ENCODE data around the gene CAPN13.

CAPN13 gene

DNA sequence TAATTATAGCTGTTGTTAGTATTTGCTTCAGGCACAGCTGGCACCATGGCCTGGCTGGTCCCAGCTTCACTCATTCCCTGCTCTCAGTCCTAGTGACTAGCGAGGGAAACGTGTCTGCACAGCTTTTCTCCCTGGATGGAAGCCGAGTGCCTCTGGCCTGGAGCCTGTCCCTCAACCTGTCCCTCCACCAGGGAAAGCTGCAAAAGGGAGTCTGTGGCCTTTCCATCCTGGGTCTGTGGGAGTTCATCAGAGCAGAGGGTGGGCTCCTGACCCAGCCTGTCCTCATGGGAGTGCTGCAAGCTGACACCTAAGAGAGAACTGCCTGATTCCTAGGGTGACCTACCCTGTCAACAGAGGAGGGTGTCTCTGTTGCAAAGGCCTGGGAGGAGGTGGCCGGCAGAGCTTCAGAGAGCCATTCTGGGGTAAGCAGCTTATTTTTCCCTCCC lies 118.3 kb downstream of the CAPN13 start:
- TF ChIP-seq, protein P1, sequence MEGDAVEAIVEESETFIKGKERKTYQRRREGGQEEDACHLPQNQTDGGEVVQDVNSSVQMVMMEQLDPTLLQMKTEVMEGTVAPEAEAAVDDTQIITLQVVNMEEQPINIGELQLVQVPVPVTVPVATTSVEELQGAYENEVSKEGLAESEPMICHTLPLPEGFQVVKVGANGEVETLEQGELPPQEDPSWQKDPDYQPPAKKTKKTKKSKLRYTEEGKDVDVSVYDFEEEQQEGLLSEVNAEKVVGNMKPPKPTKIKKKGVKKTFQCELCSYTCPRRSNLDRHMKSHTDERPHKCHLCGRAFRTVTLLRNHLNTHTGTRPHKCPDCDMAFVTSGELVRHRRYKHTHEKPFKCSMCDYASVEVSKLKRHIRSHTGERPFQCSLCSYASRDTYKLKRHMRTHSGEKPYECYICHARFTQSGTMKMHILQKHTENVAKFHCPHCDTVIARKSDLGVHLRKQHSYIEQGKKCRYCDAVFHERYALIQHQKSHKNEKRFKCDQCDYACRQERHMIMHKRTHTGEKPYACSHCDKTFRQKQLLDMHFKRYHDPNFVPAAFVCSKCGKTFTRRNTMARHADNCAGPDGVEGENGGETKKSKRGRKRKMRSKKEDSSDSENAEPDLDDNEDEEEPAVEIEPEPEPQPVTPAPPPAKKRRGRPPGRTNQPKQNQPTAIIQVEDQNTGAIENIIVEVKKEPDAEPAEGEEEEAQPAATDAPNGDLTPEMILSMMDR (IDR thresholded peaks at IDR 0.05; ENCODE audit: low read depth, low read length), result no peak
- DNase-seq (ENCODE audit: extremely low read depth, low read depth), result no peak

DNA sequence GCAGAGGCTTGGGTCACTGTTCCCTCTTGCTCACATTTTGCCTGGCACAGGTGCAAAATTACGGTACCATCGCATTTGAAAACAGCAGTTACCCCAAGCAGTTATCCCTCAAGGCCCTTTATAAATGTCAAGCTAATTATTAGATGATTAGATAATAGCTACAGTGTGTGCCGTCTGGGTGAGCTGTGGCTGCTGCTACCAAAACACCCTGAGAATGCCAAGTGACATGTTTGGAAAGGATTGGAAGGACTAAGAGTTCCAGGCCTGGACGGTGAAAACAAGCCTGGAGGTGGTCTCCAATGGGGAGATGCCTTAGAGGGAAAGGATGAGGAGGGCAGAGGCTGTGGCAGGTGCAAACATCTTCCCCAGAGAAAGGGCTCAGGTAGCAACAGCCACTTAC lies 120.6 kb downstream of the CAPN13 start:
- no peak for DNase-seq (ENCODE audit: extremely low read depth, low read depth)
- TF ChIP-seq, protein P1 (IDR thresholded peaks at IDR 0.05; ENCODE audit: low read depth, low read length), result no peak

DNA sequence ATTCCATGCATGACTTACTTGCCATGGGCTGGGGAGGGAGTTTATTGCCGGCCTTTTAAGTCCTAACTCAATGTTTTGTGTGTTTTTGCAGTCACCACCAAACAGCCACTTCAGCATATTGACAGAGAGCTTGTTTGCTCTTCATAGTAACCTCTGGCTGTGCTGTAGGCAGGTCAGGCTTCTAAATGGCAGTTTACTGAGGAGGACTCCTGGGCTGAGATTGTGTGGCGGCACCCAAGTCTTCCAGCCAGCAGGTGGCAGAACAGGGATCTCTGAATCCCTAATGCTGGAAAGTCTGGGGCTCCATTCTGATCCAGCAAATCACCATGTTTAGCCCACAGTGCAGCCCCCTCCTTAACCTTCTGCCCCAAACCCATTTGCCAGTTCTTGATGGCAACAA lies 121.2 kb downstream of the CAPN13 start:
- no peak for DNase-seq (ENCODE audit: extremely low read depth, low read depth)
- TF ChIP-seq, protein P1 (IDR thresholded peaks at IDR 0.05; ENCODE audit: low read depth, low read length), result no peak; the same call in 1 of the 2 replicates

DNA sequence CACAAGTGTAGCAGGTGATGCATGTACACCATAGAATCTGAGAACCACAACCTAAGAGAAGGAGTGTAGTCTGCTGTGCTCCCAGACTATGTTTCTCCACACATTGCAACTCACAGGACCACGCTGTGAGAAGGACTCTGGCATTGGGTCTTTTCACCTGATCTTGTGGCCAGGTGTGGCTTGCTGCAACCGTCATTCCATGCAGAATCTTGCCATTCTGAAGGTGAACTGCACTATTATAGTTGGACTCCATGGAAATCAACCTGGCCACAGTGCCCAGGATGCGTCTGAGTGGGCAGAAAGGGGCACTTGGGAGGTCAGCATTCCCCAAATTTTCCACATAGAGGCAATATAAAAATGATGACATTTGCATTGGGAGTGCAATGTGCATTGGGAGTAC lies 122.2 kb downstream of the CAPN13 start:
- TF ChIP-seq, protein P1 (IDR thresholded peaks at IDR 0.05; ENCODE audit: low read depth, low read length), result no peak
- no peak for DNase-seq (ENCODE audit: extremely low read depth, low read depth)

DNA sequence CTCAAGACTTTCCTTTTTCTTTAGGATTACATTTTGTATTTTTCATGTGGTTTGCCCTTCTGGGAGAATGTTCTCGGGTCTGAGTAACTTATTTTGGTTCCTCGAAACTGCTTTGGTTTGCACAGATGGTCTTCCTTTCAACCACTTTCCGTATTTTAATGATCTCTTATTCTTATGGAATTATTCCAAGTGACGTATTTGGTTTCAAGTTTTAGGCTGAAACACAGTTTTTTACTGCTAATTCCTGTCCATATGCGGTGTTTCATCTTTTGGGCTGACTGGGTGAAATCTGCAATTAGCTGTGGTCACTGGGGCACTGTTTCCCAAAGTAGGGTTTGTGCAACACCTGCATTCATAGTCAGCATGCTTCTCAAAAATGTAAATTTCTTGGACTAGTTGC lies 122.7 kb downstream of the CAPN13 start:
- no peak for DNase-seq (ENCODE audit: extremely low read depth, low read depth)
- TF ChIP-seq, protein P1 (IDR thresholded peaks at IDR 0.05; ENCODE audit: low read depth, low read length), result no peak

DNA sequence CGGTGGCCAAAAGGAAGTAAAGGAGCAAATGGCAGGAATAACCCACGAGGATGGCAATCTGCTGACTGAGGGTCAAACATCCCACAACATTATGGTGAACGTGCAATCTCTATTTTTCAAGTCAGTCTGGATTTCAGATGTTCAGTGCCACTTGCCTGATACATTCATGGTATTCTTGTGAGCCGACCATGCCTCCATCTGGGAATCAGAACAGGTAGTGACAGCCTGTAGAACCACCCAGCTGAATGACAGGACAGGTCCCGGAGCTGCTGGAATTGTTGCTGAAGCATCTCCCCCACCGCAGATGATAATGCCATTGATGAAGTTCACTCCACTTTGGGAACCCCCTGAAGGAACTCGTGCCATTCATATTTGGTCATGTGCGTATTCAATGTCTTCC lies 123.2 kb downstream of the CAPN13 start:
- TF ChIP-seq, protein P1 (IDR thresholded peaks at IDR 0.05; ENCODE audit: low read depth, low read length), result no peak

DNA sequence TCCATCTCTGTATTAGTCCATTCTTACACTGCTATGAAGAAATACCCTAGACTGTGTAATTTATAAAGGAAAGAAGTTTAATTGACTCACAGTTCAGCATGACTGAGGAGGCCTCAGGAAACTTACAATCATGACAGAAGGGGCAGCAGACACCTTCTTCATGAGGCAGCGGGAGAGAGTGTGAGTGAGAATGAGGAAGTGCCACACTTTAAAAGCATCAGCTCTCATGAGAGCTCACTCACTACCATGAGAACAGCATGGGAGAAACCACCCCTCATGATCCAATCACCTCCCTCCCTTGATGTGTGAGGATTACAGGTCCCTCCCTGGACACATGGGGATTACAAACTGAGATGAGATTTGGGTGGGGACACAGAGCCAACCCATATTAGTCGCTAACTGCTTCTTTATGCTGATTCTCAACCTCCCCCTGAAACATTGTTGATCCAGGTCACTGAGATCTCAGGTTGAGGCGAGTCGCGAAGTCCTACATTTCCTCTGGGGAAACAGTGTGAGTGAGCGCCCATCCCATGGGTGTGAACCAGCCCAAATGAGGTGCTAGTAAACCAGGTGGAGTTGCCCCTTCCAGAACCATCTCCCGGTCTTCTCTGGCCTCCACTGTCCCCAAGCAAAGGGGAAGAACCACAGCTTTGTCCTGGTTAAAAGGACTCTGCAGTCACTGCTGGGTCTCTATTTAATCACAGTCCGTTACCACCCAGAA lies 123.8 kb downstream of the CAPN13 start:
- TF ChIP-seq, protein P1 (IDR thresholded peaks at IDR 0.05; ENCODE audit: low read depth, low read length), result no peak
- DNase-seq (ENCODE audit: extremely low read depth, low read depth), result no peak

More for the DNA sequence above, 123.2 kb downstream of the CAPN13 start:
- DNase-seq (ENCODE audit: extremely low read depth, low read depth), result no peak
